HUDEP-2 (cell line): ENCODE measurements around the gene TAF1B.
"Not testable (repeated sequence)": the region's sequence is repeated elsewhere in the genome, so short reads cannot be mapped to it uniquely, and the experiment has no call there.

Experiments
- DNase-seq, 76 experiments: peaks; one replicate each; lab custom pipeline; 2025; ENCODE audit not compliant: unreplicated experiment in 76 of 76; lab: John Stamatoyannopoulos, UW

TAF1B gene

GRCh38 chr2:9826208-9826607 lies 17.1 kb upstream of the TAF1B start:
- no peak for DNase-seq

GRCh38 chr2:9830685-9831410 lies 12.4 kb upstream of the TAF1B start:
- no peak for DNase-seq

GRCh38 chr2:9831670-9832069 lies 11.6 kb upstream of the TAF1B start:
- DNase-seq: no peak

DNA sequence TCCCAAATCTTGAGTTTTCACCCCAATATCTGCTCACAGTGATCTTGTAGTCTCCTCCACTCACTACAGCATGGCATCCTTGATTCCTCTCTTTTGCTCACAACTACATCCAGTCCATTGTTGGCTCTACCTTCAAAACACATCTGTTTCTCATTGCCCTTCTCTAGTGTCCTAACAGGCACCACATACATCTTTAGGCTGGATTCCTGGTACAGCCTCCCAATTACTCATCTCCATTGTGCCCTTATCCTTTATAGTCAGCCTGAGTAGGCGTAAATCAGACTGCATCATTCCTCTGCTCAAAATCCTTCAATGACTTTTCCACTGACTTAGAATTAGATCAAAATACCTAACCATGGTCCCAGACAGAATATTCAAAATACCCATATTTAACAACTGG lies 10.7 kb upstream of the TAF1B start:
- no peak for DNase-seq

- DNase-seq: not testable (repeated sequence)
Measured at GRCh38 chr2:9835068-9835467, 8.2 kb upstream of the TAF1B start.

GRCh38 chr2:9836074-9836473 lies 7.2 kb upstream of the TAF1B start:
- no peak for DNase-seq

DNA sequence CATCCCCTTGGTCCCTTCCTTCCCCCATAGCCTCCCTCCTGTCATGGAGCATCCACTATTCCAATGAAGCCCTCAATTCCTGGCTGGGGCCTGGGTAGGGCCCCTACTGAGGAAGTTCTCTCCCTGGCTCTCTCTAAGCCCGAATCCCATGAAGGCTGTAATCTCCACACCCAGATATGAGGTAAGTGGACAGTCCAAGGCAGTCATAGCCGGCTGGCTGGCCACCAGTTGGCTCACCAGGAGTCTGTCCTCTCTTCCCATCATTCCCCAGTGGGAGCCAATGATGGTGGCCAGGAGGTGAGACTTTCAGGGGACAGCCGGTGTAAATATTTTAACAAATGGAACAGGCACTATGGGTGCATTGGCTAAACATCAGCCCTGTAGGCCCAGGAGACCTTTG lies 6.8 kb upstream of the TAF1B start:
- DNase-seq: no peak

DNA sequence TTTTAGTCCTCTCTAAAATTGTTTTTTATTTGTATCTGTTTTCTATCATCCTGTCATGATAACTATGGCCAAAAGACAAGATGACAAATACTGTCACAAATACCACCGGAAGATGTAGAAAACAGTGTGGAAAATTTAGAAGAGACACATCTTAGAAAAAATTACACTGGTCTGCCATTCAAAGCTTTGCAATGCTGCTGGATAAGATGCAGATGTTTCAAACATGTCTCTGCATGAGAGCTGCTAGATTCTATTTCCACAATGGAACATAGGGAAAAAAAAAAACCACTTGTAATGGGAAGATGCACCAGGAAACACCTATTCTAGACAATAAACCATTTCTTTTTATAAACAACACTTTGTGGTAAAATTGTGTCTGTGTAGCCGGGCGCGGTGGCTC lies 5.8 kb upstream of the TAF1B start:
- no peak for DNase-seq

GRCh38 chr2:9838391-9838790 lies 4.9 kb upstream of the TAF1B start:
- no peak for DNase-seq

- DNase-seq: no peak
Measured at GRCh38 chr2:9842487-9843228, 616 bp upstream of the TAF1B start.

- DNase-seq: peak in 30 of 76 experiments; percentile 6 to 60 (median 26)
Measured at GRCh38 chr2:9844036-9844483, 786 bp downstream of the TAF1B start.

DNA sequence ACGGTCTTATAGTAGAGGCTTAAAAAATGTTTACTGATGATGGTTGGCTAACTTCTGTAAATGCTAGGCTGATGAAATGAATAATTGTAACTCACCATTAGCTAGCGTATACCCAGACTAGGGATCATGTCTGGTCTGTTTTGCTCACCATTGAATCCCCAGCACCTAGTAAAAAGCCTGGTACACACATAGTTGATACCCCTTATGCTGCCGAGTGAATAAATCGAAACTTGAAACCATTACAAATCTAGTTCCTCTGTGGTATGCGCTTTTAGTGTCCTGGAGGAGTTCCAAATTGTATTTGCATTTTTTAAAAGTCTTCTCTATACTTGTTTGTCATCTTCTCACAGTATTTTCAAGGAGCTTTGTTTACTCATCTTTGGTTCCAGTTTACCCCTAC lies 1.3 kb downstream of the TAF1B start:
- DNase-seq: peak in 1 of 76 experiments; percentile 9

- peak in 3 of 76 experiments; percentile 5 to 24 (median 13) for DNase-seq
Measured at GRCh38 chr2:9846554-9846953, 3.3 kb downstream of the TAF1B start.

GRCh38 chr2:9847140-9847539 lies 3.9 kb downstream of the TAF1B start:
- no peak for DNase-seq

DNA sequence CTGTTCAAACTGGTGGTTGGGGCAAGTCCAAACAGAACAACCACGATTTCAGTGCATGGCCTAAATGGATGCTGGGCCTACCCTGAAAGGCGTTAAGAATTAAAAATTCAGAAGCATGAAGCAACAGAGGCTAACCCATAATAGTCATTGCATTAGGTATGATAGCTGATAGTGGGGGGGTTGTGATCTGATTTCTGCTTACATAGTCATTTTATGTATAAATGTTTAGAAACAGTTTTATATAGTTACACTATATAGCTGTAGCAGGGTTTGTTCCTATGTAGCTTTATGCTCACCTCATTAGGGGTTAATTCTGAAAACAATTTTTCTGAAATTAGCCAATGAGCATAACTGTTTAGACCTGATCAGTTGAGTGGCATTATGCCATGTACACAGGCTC lies 9.6 kb downstream of the TAF1B start:
- DNase-seq: no peak

GRCh38 chr2:9857814-9858729 lies 14.8 kb downstream of the TAF1B start:
- no peak for DNase-seq

GRCh38 chr2:9858730-9859068 lies 15.4 kb downstream of the TAF1B start:
- DNase-seq: no peak

DNA sequence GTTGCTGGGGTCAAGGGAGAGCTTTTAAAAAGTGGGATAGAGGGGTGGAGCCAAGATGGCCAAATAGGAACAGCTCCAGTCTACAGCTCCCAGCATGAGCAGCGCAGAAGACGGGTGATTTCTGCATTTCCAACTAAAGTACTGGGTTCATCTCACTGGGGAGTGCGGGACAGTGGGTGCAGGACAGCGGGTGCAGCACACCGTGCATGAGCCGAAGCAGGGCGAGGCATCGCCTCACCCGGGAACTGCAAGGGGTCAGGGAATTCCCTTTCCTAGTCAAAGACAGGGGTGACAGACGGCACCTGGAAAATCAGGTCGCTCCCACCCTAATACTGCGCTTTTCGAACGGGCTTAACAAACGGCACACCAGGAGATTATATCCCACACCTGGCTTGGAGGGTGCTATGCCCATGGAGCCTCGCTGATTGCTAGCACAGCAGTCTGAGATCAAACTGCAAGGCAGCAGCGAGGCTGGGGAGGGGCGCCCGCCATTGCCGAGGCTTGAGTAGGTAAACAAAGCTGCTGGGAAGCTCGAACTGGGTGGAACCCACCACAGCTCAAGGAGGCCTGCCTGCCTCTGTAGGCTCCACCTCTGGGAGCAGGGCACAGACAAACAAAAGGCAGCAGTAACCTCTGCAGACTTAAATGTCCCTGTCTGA lies 17.8 kb downstream of the TAF1B start:
- DNase-seq: not testable (repeated sequence)

- no peak for DNase-seq
Measured at GRCh38 chr2:9867881-9868280, 24.6 kb downstream of the TAF1B start.

GRCh38 chr2:9873337-9873736 lies 30.1 kb downstream of the TAF1B start:
- no peak for DNase-seq

DNA sequence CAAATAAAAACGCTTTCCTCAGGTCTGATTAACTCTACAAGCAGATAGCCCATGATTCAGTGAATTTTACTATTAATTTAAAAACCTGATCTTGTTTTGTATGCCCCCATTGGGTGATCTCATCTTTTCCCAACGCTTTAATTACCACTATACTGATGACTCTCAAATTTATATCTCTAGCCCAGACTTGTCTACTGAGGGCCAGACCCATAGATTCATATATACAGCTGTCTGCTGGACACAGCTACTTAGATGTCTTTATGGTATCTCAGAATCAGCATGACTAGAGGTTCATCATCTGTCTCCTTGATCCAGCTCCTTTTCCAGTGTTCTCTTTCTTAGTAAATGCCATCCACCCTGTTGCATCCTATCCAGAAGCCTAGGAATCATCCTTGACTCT lies 33.8 kb downstream of the TAF1B start:
- no peak for DNase-seq
